Aorta (tissue), 5 donors: ENCODE data around the gene TMEM11. TPM values are rescaled to one million over a fixed set of nuclear protein-coding genes. Genes with fewer than 3 reads are reported as not detected.
"Not testable (repeated sequence)": the region's sequence is repeated elsewhere in the genome, so short reads cannot be mapped to it uniquely, and the experiment has no call there.

Experiments
- ATAC-seq: fragments of 200-7000 bp; cut with Tn5 transposase; one replicate; pipeline ENCODE4 v1.9.1; 2022; ENCODE audit warnings: moderate library complexity; ENCODE audit not compliant: low FRiP score
- DNase-seq, 2 donors: peaks; one replicate each; pipeline ENCODE4 v3.0.0-alpha.2; 2020
- H3K27ac ChIP-seq, 2 donors: one replicate each; pipeline ENCODE4 v1.5.1; 2013; ENCODE audit warnings: low read length in 2 of 2, mild to moderate bottlenecking in 2 of 2, moderate library complexity in 2 of 2, control low read depth in 1 of 2, inconsistent platforms in 1 of 2, low read depth in 1 of 2
- H3K27me3 ChIP-seq, 2 donors: one replicate each; pipeline ENCODE4 v1.6.1; 2013; ENCODE audit warnings: control low read depth in 1 of 2, low read length in 1 of 2, mild to moderate bottlenecking in 1 of 2, moderate library complexity in 1 of 2; ENCODE audit not compliant: insufficient read depth in 2 of 2, control insufficient read depth in 1 of 2
- H3K36me3 ChIP-seq, 2 donors: one replicate each; pipeline ENCODE4 v1.6.1; 2013; ENCODE audit warnings: control low read depth in 1 of 2, low read length in 1 of 2, mild to moderate bottlenecking in 1 of 2; ENCODE audit not compliant: insufficient read depth in 2 of 2, control insufficient read depth in 1 of 2
- H3K4me1 ChIP-seq, 2 donors: one replicate each; pipeline ENCODE4 v1.6.1; 2013; ENCODE audit warnings: low read length in 2 of 2, control low read depth in 1 of 2, mild to moderate bottlenecking in 1 of 2, moderate library complexity in 1 of 2; ENCODE audit not compliant: insufficient read depth in 2 of 2, control insufficient read depth in 1 of 2
- H3K4me3 ChIP-seq, 2 donors: one replicate each; pipeline ENCODE4 v1.5.1; 2013; ENCODE audit warnings: low read length in 2 of 2, control low read depth in 1 of 2, mild to moderate bottlenecking in 1 of 2
- H3K9me3 ChIP-seq: one replicate; pipeline ENCODE4 v1.6.1; 2013; ENCODE audit warnings: mild to moderate bottlenecking, low read length; ENCODE audit not compliant: control insufficient read depth
- WGBS, 2 donors: extraction: QIAGEN DNeasy Blood & Tissue Kit; methylation state at CpG; one replicate each; pipeline ENCODE4 v1.1.7; 2013; 5-methylcytosine and 5-hydroxymethylcytosine counted together
- intact Hi-C, 2 donors: fragments of 100-400 bp; cut with DNase I; formaldehyde crosslinking; loops; one replicate each; pipeline versions ENCODE4 v1.14.2 to v1.15.0; 2022
- polyA plus RNA-seq, 2 donors: library from polyadenylated mRNA; stranded (reverse); fragments of 200-250 nt; gene quantifications; one replicate each; pipeline ENCODE4 v1.2.3, GENCODE V29; 2013
- total RNA-seq, 2 donors: library from RNA; stranded (reverse); fragmentation: NEBNext Ultra II Directional; extraction: Animal tissue kit (Norgen Biotek cat#: 25700); gene quantifications; one replicate each; pipeline ENCODE4 v1.2.1, GENCODE V29; 2021
- donor health status: healthy with polysubstance abuse.
- donor health status: Bipolar disorder and iron deficiency.
- donor health status: DM: no; HTN: no; CAD: no.
- donor health status: DM: no; HTN: no; CAD: no.
- donor health status: DM: yes; HTN: yes; CAD: no.

Gene TMEM11
- total and polyA plus RNA-seq, 4 donors, result 16.8 to 24.5 (median 17.9) TPM

DNA sequence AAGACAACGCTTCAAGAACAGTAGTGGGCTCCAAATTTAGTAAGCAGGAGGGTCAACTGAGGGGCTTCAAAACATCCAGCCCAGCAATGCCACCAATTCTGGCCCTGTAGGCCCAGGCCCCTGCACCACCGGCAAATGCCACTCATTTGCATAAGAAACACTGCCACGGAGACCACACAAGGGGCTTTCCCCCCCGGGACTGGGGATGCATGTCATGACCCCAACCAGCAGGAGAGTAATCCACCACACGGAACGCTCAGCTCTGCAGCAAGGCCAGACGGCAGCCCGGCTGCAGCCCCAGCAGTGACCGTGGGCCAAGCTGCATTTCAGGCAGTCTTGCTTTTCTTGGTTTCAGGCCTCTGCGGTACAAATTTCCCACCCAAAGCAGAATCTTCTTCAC lies 14.1 kb downstream of the TMEM11 start:
- Histone ChIP-seq H3K9me3 (no peaks in the 10 kb centered on the region), H3K27ac (no peak overlapping the region), H3K4me1 (no peaks in the 10 kb centered on the region), H3K4me3 (no peak overlapping the region), H3K36me3 (peaks cover 0 to 7% of the 10 kb centered on the region in 2 donors), H3K27me3 (no peaks in the 10 kb centered on the region)
- ATAC-seq (no peak), DNase-seq (no peak)
- WGBS, 2 donors, result 35 to 47% methylated on average over 10 of the region's 10 CpGs
- intact Hi-C loops, result no loop called here

DNA sequence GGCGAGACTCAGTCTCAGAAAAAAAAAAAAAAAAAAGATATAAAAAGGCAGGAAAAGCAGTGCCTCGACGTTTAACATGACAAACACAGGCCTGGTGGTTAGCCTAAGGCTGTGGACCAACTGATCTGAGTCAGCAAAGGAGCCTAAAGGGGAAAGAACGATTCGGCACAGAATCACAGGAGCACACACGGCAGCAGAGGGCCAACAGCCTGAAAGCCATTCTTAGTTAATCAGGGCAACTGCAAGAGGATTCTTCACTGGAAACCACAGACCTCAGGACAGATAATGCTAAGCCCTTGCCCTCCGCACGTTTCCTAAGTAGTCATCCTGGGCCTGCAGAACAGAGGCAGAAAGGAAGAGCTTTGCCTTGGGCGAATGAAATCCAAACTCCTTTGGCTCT lies 14.7 kb downstream of the TMEM11 start:
- H3K4me1 ChIP-seq, result no peaks in the 10 kb centered on the region
- H3K9me3 ChIP-seq, result no peaks in the 10 kb centered on the region
- H3K4me3 ChIP-seq, result no peak overlapping the region
- no peaks in the 10 kb centered on the region for H3K27me3 ChIP-seq
- DNase-seq (no peak), ATAC-seq (no peak)
- intact Hi-C loops, result no loop called here
- H3K36me3 ChIP-seq, result peaks cover 0 to 7% of the 10 kb centered on the region in 2 donors
- WGBS, 2 donors, result 36 to 45% methylated on average over 9 of the region's 9 CpGs
- H3K27ac ChIP-seq, result no peak overlapping the region

DNA sequence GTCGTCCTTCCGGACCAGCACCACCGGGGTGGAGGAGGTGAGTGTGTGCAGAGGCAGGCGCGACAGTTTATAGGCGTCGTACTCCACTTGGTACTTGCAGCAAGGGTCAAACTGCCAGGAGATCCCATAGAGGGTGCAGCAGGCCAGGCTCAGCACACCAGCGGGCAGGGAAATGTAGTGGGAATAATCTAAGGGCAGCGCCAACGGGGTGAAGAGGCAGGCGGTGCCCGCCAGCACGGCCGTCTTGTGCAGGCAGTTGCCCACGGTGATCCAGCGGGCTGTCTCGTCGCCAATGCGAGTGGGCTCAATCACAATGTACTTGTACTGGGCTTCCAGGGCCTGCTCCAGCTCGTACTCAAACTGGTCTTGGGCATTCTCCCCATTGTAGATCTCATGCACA lies 15.6 kb downstream of the TMEM11 start:
- WGBS, 2 donors, result 92 to 94% methylated on average over 20 of the region's 20 CpGs
- Histone ChIP-seq H3K4me1 (no peaks in the 10 kb centered on the region), H3K27ac (no peak overlapping the region), H3K4me3 (no peak overlapping the region), H3K36me3 (peaks cover 0 to 7% of the 10 kb centered on the region in 2 donors), H3K27me3 (no peaks in the 10 kb centered on the region), H3K9me3 (no peaks in the 10 kb centered on the region)
- intact Hi-C loops, result no loop called here
- no peak for DNase-seq
- ATAC-seq, result no peak

DNA sequence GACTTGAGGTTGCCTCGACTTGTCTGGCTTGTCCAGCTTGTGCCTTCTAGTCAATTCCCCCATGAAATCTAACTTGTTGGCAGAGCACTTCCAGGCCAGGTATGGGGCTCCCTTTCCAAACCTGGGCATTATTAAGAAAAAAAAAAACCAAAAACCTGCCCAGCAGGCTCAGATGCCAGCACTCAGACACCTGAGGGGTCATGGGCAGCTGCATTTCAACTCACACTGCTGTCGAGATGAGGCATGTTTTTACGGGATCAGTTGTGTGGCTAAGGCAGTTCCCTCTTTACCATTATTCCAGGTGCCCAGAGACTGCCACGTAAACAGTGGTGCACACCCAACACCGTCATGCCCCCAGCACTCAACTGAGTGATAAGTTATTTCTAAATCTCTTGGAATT lies 17.8 kb downstream of the TMEM11 start:
- Histone ChIP-seq H3K4me3 (no peak overlapping the region), H3K9me3 (no peaks in the 10 kb centered on the region), H3K4me1 (no peaks in the 10 kb centered on the region), H3K27me3 (no peaks in the 10 kb centered on the region), H3K36me3 (peaks cover 0 to 7% of the 10 kb centered on the region in 2 donors), H3K27ac (no peak overlapping the region)
- DNase-seq (no peak), ATAC-seq (no peak)
- WGBS, 2 donors, result 86 to 90% methylated on average over 5 of the region's 5 CpGs
- intact Hi-C loops, result no loop called here

DNA sequence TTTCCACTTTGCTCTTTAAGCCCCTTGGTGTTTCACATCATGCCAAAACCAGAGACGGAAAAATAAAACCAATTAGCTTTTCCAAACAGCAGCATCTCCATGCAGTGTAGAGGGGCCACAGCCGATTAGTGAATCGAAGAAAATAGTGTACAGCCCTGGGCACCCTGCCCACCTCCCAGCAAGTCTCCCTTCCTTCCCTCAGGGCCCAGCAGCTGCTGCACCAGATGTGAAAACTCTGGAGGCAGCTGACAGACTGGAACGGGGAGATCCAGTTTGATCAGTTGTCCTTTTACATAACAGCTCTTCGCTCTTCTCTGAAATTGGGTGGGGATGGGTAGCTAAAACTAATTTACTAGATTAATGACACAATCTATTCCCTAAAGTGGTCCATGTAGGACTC lies 19.3 kb downstream of the TMEM11 start:
- Histone ChIP-seq H3K4me3 (no peak overlapping the region), H3K36me3 (peaks cover 0 to 7% of the 10 kb centered on the region in 2 donors), H3K4me1 (no peaks in the 10 kb centered on the region), H3K9me3 (no peaks in the 10 kb centered on the region), H3K27ac (no peak overlapping the region), H3K27me3 (no peaks in the 10 kb centered on the region)
- no peak for DNase-seq
- intact Hi-C loops, result no loop called here
- WGBS, 2 donors, result 24 to 25% methylated on average over 5 of the region's 5 CpGs
- peak; percentile 23 for ATAC-seq

DNA sequence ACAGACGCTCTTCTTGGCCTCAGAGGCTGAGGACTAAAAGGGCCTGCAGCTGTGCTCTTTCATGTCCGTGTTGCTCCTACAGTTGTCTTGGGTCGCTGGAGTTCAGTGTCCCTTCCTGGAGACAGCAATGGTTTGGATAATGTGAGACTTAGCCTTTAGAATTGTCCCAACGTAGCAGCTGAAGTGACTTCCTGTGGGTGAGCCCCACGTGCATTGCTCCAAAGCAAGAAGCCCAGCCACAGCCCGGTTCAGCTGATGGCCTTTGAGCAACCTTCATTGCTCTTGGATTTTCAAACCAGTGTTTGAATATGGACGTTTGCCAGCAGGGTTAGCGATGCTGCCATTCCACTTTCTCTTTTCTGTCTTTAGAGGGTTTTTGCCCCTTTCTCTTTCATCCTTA lies 19.7 kb downstream of the TMEM11 start:
- 12 to 17% methylated on average over 8 of the region's 8 CpGs for WGBS, 2 donors
- intact Hi-C loops, result no loop called here
- DNase-seq, result no peak
- H3K36me3 ChIP-seq, result peaks cover 0 to 7% of the 10 kb centered on the region in 2 donors
- no peak overlapping the region for H3K4me3 ChIP-seq
- no peaks in the 10 kb centered on the region for H3K9me3 ChIP-seq
- peak overlapping the region in 1 of 2 donors; percentile 28 for H3K27ac ChIP-seq
- H3K4me1 ChIP-seq, result no peaks in the 10 kb centered on the region
- no peaks in the 10 kb centered on the region for H3K27me3 ChIP-seq
- no peak for ATAC-seq

DNA sequence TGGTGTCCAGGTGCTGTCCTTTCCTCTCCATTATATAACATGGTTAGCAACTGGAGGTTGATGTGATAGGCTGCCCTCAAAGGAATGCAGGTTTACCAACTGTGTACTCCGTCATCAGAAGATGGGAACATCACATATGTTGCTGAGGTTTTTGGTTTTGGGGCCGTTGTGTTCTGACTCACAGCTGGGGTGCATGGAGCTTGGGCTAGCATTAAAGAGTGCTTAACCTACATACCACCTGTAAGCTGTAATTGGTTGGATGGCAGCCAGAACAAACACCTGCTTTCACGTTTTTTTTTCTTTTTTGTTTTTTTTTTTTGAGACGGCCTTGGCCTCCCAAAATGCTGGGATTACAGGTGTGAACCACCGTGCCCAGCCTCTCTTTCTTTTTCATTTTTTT lies 20.9 kb downstream of the TMEM11 start:
- no peaks in the 10 kb centered on the region for H3K9me3 ChIP-seq
- DNase-seq, result no peak
- H3K27me3 ChIP-seq, result no peaks in the 10 kb centered on the region
- H3K4me1 ChIP-seq, result no peaks in the 10 kb centered on the region
- WGBS, 2 donors, result 58 to 64% methylated on average over 5 of the region's 5 CpGs
- intact Hi-C loops, result no loop called here
- no peak overlapping the region for H3K27ac ChIP-seq
- no peak overlapping the region for H3K4me3 ChIP-seq
- no peak for ATAC-seq
- H3K36me3 ChIP-seq, result peaks cover 0 to 3% of the 10 kb centered on the region in 2 donors

DNA sequence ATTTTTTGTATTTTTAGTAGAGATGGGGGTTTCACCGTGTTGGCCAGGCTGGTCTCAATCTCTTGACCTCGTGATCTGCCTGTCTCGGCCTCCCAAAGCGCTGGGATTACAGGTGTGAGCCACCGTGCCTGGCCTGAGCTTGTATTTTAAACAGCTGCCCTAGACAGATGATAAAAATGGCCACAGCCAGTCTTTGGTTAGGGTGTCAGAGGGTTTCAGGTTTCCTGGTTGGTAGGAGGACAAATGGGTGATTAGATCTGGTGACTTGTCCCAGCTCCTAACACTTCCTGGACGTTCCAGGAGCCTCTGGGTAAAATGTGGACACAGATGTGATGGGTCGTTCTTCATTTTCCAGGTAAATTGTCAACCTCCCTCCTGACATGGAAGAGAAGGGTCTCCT lies 21.5 kb downstream of the TMEM11 start:
- WGBS, 2 donors, result 94 to 96% methylated on average over 7 of the region's 7 CpGs
- intact Hi-C loops, H3K27ac ChIP-seq, H3K36me3 ChIP-seq, H3K27me3 ChIP-seq, DNase-seq, H3K4me1 ChIP-seq, H3K4me3 ChIP-seq, H3K9me3 ChIP-seq, ATAC-seq: not testable (repeated sequence)

DNA sequence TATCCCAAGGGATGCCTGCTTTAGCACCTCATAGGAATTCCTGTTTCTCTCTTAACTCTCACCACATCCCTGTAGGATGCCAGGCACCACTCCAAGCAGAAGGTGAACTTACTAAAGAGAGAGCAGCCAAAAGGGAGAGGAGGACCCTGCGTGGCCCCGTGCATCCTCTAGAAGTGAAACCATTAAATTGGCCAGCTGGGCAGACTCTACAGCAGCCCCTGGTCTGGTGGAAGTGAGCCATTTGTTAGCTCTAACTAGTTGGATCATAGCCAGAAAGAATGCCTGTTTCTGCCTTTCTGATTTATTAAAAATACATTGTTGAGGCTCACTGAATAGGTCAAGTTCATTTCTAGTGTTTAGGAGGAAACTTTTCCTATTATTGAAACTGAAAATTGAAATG lies 22.3 kb downstream of the TMEM11 start:
- intact Hi-C loops, result no loop called here
- no peak overlapping the region for H3K4me3 ChIP-seq
- H3K36me3 ChIP-seq, result no peaks in the 10 kb centered on the region
- ATAC-seq (no peak), DNase-seq (no peak)
- no peaks in the 10 kb centered on the region for H3K27me3 ChIP-seq
- H3K4me1 ChIP-seq, result no peaks in the 10 kb centered on the region
- 12 to 14% methylated on average over 2 of the region's 2 CpGs for WGBS, 2 donors
- H3K27ac ChIP-seq, result peak overlapping the region in 1 of 2 donors; percentile 7
- no peaks in the 10 kb centered on the region for H3K9me3 ChIP-seq
